Smooth muscle cell (in vitro differentiated cells): ENCODE results near the gene MAGOHB. TPM values are rescaled to one million over a fixed set of nuclear protein-coding genes. Genes with fewer than 3 reads are reported as not detected.

Experiments
- DNase-seq: peaks from one replicate; lab custom pipeline; 2025; ENCODE audit not compliant: unreplicated experiment; lab: John Stamatoyannopoulos, UW
- H2AFZ ChIP-seq: fragments of 200-600 bp; sonication (generic); 2 replicates; pipeline ENCODE4 v1.6.0; 2016; ENCODE audit warnings: antibody characterized with exemption, low read depth, mild to moderate bottlenecking
- H3F3A ChIP-seq: fragments of 200-600 bp; sonication (generic); 2 replicates; pipeline ENCODE4 v1.6.0; 2017; ENCODE audit warnings: antibody characterized with exemption, low read depth
- H3K27ac ChIP-seq: fragments of 200-600 bp; sonication (generic); 2 replicates; pipeline ENCODE4 v1.5.1; 2016; ENCODE audit warnings: low read depth, mild to moderate bottlenecking
- H3K27me3 ChIP-seq: fragments of 200-600 bp; sonication (generic); 2 replicates; pipeline ENCODE4 v1.6.1; 2016; ENCODE audit warnings: low read depth, mild to moderate bottlenecking
- H3K36me3 ChIP-seq: fragments of 200-600 bp; sonication (generic); 2 replicates; pipeline ENCODE4 v1.5.1; 2016; ENCODE audit warnings: low read depth
- H3K4me1 ChIP-seq: fragments of 200-600 bp; sonication (generic); 2 replicates; pipeline ENCODE4 v1.5.1; 2016; ENCODE audit warnings: low read depth
- H3K4me2 ChIP-seq: fragments of 200-600 bp; sonication (generic); 2 replicates; pipeline ENCODE4 v1.6.0; 2016; ENCODE audit warnings: mild to moderate bottlenecking
- H3K4me3 ChIP-seq: fragments of 200-600 bp; sonication (generic); 2 replicates; pipeline ENCODE4 v1.5.1; 2016; ENCODE audit warnings: mild to moderate bottlenecking
- H3K79me2 ChIP-seq: fragments of 200-600 bp; sonication (generic); 2 replicates; pipeline ENCODE4 v1.6.0; 2016; ENCODE audit warnings: low read depth, mild to moderate bottlenecking
- H3K9ac ChIP-seq: fragments of 200-600 bp; sonication (generic); 2 replicates; pipeline ENCODE4 v1.6.0; 2016; ENCODE audit warnings: low read depth
- H3K9me3 ChIP-seq: fragments of 200-600 bp; sonication (generic); replicated peaks from 2 replicates; pipeline ENCODE4 v1.5.1; 2016; ENCODE audit warnings: low read depth
- H4K20me1 ChIP-seq: fragments of 200-600 bp; sonication (generic); 2 replicates; pipeline ENCODE4 v1.6.0; 2016; ENCODE audit warnings: low read depth
- CTCF ChIP-seq: fragments of 200-600 bp; sonication (generic); IDR thresholded peaks from 2 replicates; pipeline ENCODE4 v1.5.1; 2017; ENCODE audit warnings: borderline replicate concordance, mild to moderate bottlenecking, antibody characterized with exemption; ENCODE audit not compliant: insufficient read depth, poor library complexity, severe bottlenecking
- WGBS: methylation state at CpG from one replicate; pipeline ENCODE4 v1.1.7; 2016; ENCODE audit warnings: low lambda C conversion rate; 5-methylcytosine and 5-hydroxymethylcytosine counted together
- polyA plus RNA-seq: library from polyadenylated mRNA; unstranded; fragments of >200 nt; fragmentation: Nextera tagmentation; extraction: Ambion mirVana; gene quantifications from 2 replicates; pipeline ENCODE4 v1.2.1, GENCODE V29; 2016
- total RNA-seq: library from RNA; depleted of rRNA; stranded (reverse); fragments of >200 nt; gene quantifications from 2 replicates; pipeline ENCODE4 v1.2.3, GENCODE V29; 2014

The MAGOHB gene
- total and polyA plus RNA-seq, 2 experiments from 2014 or later, result 24.0 to 62.2 TPM

- H3K9ac ChIP-seq, result no peak overlapping the region
These were observed 6.8 kb upstream of the MAGOHB start for GRCh38 chr12:10620078-10620779.

GRCh38 chr12:10618338-10618987 lies 5.1 kb upstream of the MAGOHB start:
- H3F3A ChIP-seq, result no peaks in the 10 kb centered on the region
- peak overlapping the region; percentile 59 for H3K27ac ChIP-seq
- H4K20me1 ChIP-seq, result no peaks in the 10 kb centered on the region
- peaks cover 6% of the 10 kb centered on the region for H3K4me1 ChIP-seq
- no peak overlapping the region for H2AFZ ChIP-seq
- TF ChIP-seq CTCF, result no peak
- H3K27me3 ChIP-seq, result no peaks in the 10 kb centered on the region
- DNase-seq, result no peak
- 75% methylated on average over 5 of the region's 5 CpGs for WGBS
- no peak overlapping the region for H3K4me2 ChIP-seq
- H3K4me3 ChIP-seq, result no peak overlapping the region
- peak overlapping the region; percentile 22 for H3K9ac ChIP-seq
- no peaks in the 10 kb centered on the region for H3K9me3 ChIP-seq
- H3K79me2 ChIP-seq, result no peaks in the 10 kb centered on the region
- no peaks in the 10 kb centered on the region for H3K36me3 ChIP-seq

More at GRCh38 chr12:10620078-10620779, 6.8 kb upstream of the MAGOHB start:
- no peak overlapping the region for H3K27ac ChIP-seq
- no peak for TF ChIP-seq CTCF
- H3K36me3 ChIP-seq, result no peaks in the 10 kb centered on the region
- H3K79me2 ChIP-seq, result no peaks in the 10 kb centered on the region
- no peaks in the 10 kb centered on the region for H3K27me3 ChIP-seq
- 87% methylated on average over 10 of the region's 10 CpGs for WGBS
- H3F3A ChIP-seq, result no peaks in the 10 kb centered on the region
- H3K4me2 ChIP-seq, result no peak overlapping the region
- H3K4me3 ChIP-seq, result no peak overlapping the region
- H3K4me1 ChIP-seq, result no peaks in the 10 kb centered on the region
- no peaks in the 10 kb centered on the region for H3K9me3 ChIP-seq
- no peaks in the 10 kb centered on the region for H4K20me1 ChIP-seq
- DNase-seq, result no peak
- no peak overlapping the region for H2AFZ ChIP-seq

GRCh38 chr12:10617863-10618262 lies 4.5 kb upstream of the MAGOHB start:
- Histone ChIP-seq H3K79me2 (peaks cover 5% of the 10 kb centered on the region), H3K9me3 (no peaks in the 10 kb centered on the region), H3K4me2 (no peak overlapping the region), H3K27ac (peak overlapping the region; percentile 59), H3F3A (no peaks in the 10 kb centered on the region), H3K36me3 (no peaks in the 10 kb centered on the region), H2AFZ (no peak overlapping the region), H3K9ac (no peak overlapping the region), H4K20me1 (no peaks in the 10 kb centered on the region), H3K4me1 (peaks cover 6% of the 10 kb centered on the region), H3K27me3 (no peaks in the 10 kb centered on the region), H3K4me3 (no peak overlapping the region)
- TF ChIP-seq CTCF, result no peak
- DNase-seq, result no peak
- 95% methylated on average over 6 of the region's 6 CpGs for WGBS

- Histone ChIP-seq H3K27me3 (no peaks in the 10 kb centered on the region), H3K27ac (no peak overlapping the region), H4K20me1 (no peaks in the 10 kb centered on the region), H3K79me2 (peaks cover 17% of the 10 kb centered on the region), H3K4me2 (no peak overlapping the region), H3K36me3 (no peaks in the 10 kb centered on the region), H3K4me1 (peaks cover 16% of the 10 kb centered on the region), H3F3A (no peaks in the 10 kb centered on the region), H3K9me3 (no peaks in the 10 kb centered on the region), H2AFZ (peak overlapping the region; percentile 13), H3K9ac (no peak overlapping the region), H3K4me3 (no peak overlapping the region)
- no peak for DNase-seq
- TF ChIP-seq CTCF, result no peak
- 79% methylated on average over 4 of the region's 4 CpGs for WGBS
These were observed 2.1 kb upstream of the MAGOHB start for GRCh38 chr12:10615532-10615931.
